Smooth muscle cell (in vitro differentiated cells): ENCODE measurements around the gene HMGXB3. TPM values are rescaled to one million over a fixed set of nuclear protein-coding genes. Genes with fewer than 3 reads are reported as not detected.

Experiments
- DNase-seq: peaks from one replicate; lab custom pipeline; 2025; ENCODE audit not compliant: unreplicated experiment; lab: John Stamatoyannopoulos, UW
- H2AFZ ChIP-seq: fragments of 200-600 bp; sonication (generic); 2 replicates; pipeline ENCODE4 v1.6.0; 2016; ENCODE audit warnings: antibody characterized with exemption, low read depth, mild to moderate bottlenecking
- H3F3A ChIP-seq: fragments of 200-600 bp; sonication (generic); 2 replicates; pipeline ENCODE4 v1.6.0; 2017; ENCODE audit warnings: antibody characterized with exemption, low read depth
- H3K27ac ChIP-seq: fragments of 200-600 bp; sonication (generic); 2 replicates; pipeline ENCODE4 v1.5.1; 2016; ENCODE audit warnings: low read depth, mild to moderate bottlenecking
- H3K27me3 ChIP-seq: fragments of 200-600 bp; sonication (generic); 2 replicates; pipeline ENCODE4 v1.6.1; 2016; ENCODE audit warnings: low read depth, mild to moderate bottlenecking
- H3K36me3 ChIP-seq: fragments of 200-600 bp; sonication (generic); 2 replicates; pipeline ENCODE4 v1.5.1; 2016; ENCODE audit warnings: low read depth
- H3K4me1 ChIP-seq: fragments of 200-600 bp; sonication (generic); 2 replicates; pipeline ENCODE4 v1.5.1; 2016; ENCODE audit warnings: low read depth
- H3K4me2 ChIP-seq: fragments of 200-600 bp; sonication (generic); 2 replicates; pipeline ENCODE4 v1.6.0; 2016; ENCODE audit warnings: mild to moderate bottlenecking
- H3K4me3 ChIP-seq: fragments of 200-600 bp; sonication (generic); 2 replicates; pipeline ENCODE4 v1.5.1; 2016; ENCODE audit warnings: mild to moderate bottlenecking
- H3K79me2 ChIP-seq: fragments of 200-600 bp; sonication (generic); 2 replicates; pipeline ENCODE4 v1.6.0; 2016; ENCODE audit warnings: low read depth, mild to moderate bottlenecking
- H3K9ac ChIP-seq: fragments of 200-600 bp; sonication (generic); 2 replicates; pipeline ENCODE4 v1.6.0; 2016; ENCODE audit warnings: low read depth
- H3K9me3 ChIP-seq: fragments of 200-600 bp; sonication (generic); replicated peaks from 2 replicates; pipeline ENCODE4 v1.5.1; 2016; ENCODE audit warnings: low read depth
- H4K20me1 ChIP-seq: fragments of 200-600 bp; sonication (generic); 2 replicates; pipeline ENCODE4 v1.6.0; 2016; ENCODE audit warnings: low read depth
- WGBS: methylation state at CpG from one replicate; pipeline ENCODE4 v1.1.7; 2016; ENCODE audit warnings: low lambda C conversion rate; 5-methylcytosine and 5-hydroxymethylcytosine counted together
- polyA plus RNA-seq: library from polyadenylated mRNA; unstranded; fragments of >200 nt; fragmentation: Nextera tagmentation; extraction: Ambion mirVana; gene quantifications from 2 replicates; pipeline ENCODE4 v1.2.1, GENCODE V29; 2016
- total RNA-seq: library from RNA; depleted of rRNA; stranded (reverse); fragments of >200 nt; gene quantifications from 2 replicates; pipeline ENCODE4 v1.2.3, GENCODE V29; 2014
- TF ChIP-seq, protein P1 (sequence below): fragments of 200-600 bp; sonication (generic); IDR thresholded peaks from 2 replicates; pipeline ENCODE4 v1.5.1; 2017; ENCODE audit warnings: borderline replicate concordance, mild to moderate bottlenecking, antibody characterized with exemption; ENCODE audit not compliant: insufficient read depth, poor library complexity, severe bottlenecking

Gene HMGXB3
- total and polyA plus RNA-seq, 2 experiments from 2014 or later, result 31.4 to 41.8 TPM

DNA sequence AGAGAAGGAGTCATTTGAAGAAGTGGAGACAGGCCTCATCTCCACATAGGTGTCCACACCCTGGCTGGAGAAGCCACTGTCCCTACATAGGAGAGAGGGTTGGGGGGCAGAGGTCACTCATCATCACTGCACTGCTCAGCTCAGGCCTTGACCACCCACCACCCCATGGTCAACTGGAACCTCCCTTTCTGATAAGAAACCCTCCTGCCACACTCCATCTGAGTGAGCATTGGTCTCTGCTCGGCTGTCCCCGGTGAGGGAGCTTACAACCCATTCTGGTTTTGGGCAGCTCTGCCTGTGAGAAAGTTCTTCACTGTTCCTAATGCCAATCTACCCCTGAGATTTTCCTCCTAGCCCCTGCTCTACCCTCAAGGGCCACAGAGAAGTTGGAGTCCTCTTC is 57.0 kb downstream of the HMGXB3 start:
- H3K79me2 ChIP-seq, result no peaks in the 10 kb centered on the region
- no peaks in the 10 kb centered on the region for H4K20me1 ChIP-seq
- 87% methylated on average over 2 of the region's 2 CpGs for WGBS
- DNase-seq, result no peak
- peaks cover 7% of the 10 kb centered on the region for H3F3A ChIP-seq
- no peaks in the 10 kb centered on the region for H3K27me3 ChIP-seq
- TF ChIP-seq, protein P1, sequence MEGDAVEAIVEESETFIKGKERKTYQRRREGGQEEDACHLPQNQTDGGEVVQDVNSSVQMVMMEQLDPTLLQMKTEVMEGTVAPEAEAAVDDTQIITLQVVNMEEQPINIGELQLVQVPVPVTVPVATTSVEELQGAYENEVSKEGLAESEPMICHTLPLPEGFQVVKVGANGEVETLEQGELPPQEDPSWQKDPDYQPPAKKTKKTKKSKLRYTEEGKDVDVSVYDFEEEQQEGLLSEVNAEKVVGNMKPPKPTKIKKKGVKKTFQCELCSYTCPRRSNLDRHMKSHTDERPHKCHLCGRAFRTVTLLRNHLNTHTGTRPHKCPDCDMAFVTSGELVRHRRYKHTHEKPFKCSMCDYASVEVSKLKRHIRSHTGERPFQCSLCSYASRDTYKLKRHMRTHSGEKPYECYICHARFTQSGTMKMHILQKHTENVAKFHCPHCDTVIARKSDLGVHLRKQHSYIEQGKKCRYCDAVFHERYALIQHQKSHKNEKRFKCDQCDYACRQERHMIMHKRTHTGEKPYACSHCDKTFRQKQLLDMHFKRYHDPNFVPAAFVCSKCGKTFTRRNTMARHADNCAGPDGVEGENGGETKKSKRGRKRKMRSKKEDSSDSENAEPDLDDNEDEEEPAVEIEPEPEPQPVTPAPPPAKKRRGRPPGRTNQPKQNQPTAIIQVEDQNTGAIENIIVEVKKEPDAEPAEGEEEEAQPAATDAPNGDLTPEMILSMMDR, result no peak
- peak overlapping the region; percentile 71 for H3K27ac ChIP-seq
- no peak overlapping the region for H3K4me3 ChIP-seq
- no peaks in the 10 kb centered on the region for H3K9me3 ChIP-seq
- no peak overlapping the region for H2AFZ ChIP-seq
- H3K4me2 ChIP-seq, result peak overlapping the region; percentile 6
- peaks cover 11% of the 10 kb centered on the region for H3K4me1 ChIP-seq
- no peaks in the 10 kb centered on the region for H3K36me3 ChIP-seq
- no peak overlapping the region for H3K9ac ChIP-seq

DNA sequence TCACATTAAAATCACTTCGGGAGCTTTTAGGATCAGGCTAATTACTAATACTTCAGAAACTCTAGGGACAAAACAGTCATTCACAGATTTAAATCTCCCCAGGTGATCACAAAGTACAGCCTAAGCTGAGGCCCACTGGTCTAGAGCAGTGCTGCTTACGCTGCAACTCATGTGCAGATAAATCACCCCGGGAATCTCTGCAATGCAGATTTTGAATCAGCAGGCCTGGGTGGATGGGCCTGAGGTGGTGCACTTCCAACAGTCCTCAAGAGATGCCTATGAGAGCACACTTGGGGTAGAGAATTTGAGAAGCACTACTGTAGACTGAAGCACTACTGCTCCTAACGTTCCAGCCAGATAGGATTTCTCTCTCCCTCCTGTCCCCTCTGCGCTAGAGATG is 57.5 kb downstream of the HMGXB3 start:
- Histone ChIP-seq H3K27ac (peak overlapping the region; percentile 71), H3K4me3 (no peak overlapping the region), H3K79me2 (no peaks in the 10 kb centered on the region), H3K36me3 (no peaks in the 10 kb centered on the region), H3K27me3 (no peaks in the 10 kb centered on the region), H3F3A (peaks cover 7% of the 10 kb centered on the region), H3K9ac (no peak overlapping the region), H4K20me1 (no peaks in the 10 kb centered on the region), H3K9me3 (no peaks in the 10 kb centered on the region), H3K4me1 (peaks cover 11% of the 10 kb centered on the region), H3K4me2 (peak overlapping the region; percentile 6), H2AFZ (no peak overlapping the region)
- no peak for DNase-seq
- TF ChIP-seq, protein P1, result no peak
- WGBS, result 64% methylated on average over 5 of the region's 5 CpGs

DNA sequence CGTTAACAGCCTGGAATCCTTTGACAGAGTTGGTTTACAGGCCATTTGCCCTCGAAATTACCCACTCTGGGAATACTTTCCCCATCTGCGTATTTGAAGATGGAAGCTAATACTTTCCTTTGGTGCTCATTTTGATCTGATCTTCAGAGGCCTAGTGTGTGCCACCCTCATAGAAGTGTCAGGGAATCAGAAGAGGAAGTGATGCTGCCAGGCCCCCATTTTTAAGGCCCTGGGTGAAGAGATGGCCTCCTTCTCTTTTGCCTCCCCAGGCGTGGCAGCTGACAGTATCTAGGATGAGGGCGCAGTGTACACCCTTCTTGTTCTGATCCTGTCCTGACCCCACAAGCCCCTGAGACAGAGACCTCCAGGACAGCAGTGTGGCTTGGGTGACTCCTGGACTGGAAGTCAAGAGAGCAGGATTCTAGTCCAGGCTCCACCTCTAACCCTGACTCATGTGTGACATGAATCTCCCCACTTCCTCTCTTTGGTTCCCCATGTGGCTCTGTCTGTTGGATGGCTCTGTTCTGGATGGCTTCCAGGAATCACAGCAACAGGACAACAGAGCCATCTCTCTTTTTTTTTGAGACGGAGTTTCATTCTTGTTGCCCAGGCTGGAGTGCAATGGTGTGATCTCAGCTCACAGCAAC is 58.1 kb downstream of the HMGXB3 start:
- WGBS, result 84% methylated on average over 6 of the region's 6 CpGs
- H4K20me1 ChIP-seq, result no peaks in the 10 kb centered on the region
- peak overlapping the region; percentile 23 for H3K4me2 ChIP-seq
- no peak overlapping the region for H2AFZ ChIP-seq
- no peak overlapping the region for H3K4me3 ChIP-seq
- peak overlapping the region; percentile 71 for H3K27ac ChIP-seq
- H3F3A ChIP-seq, result peaks cover 4% of the 10 kb centered on the region
- no peaks in the 10 kb centered on the region for H3K9me3 ChIP-seq
- no peaks in the 10 kb centered on the region for H3K27me3 ChIP-seq
- H3K79me2 ChIP-seq, result no peaks in the 10 kb centered on the region
- TF ChIP-seq, protein P1, result no peak
- peaks cover 6% of the 10 kb centered on the region for H3K4me1 ChIP-seq
- no peaks in the 10 kb centered on the region for H3K36me3 ChIP-seq
- no peak overlapping the region for H3K9ac ChIP-seq
- no peak for DNase-seq

DNA sequence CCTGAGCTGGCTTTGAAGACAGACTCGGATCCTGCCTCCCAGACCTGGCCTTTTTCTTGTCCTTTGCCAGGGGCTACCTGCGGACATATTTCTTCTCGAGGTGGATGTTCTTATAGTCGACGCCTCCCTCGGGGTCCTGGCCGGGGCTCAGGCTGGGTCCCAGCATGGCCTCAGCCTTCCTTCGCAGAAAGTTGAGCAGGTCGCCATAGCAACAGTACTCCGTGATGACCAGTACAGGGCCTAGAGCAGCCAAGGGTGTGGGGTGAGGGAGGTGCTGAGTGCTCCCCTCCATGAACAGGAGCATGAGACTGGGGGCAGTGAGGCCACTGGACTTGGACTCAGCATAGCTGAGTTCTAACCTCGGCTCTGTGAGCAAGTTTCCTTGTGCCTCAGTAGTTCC is 59.1 kb downstream of the HMGXB3 start:
- Histone ChIP-seq H3K9ac (no peak overlapping the region), H3K9me3 (no peaks in the 10 kb centered on the region), H3K36me3 (no peaks in the 10 kb centered on the region), H3K4me3 (no peak overlapping the region), H3K79me2 (no peaks in the 10 kb centered on the region), H3F3A (no peaks in the 10 kb centered on the region), H2AFZ (no peak overlapping the region), H3K4me1 (peaks cover 11% of the 10 kb centered on the region), H3K27me3 (no peaks in the 10 kb centered on the region), H3K27ac (no peak overlapping the region), H3K4me2 (no peak overlapping the region), H4K20me1 (no peaks in the 10 kb centered on the region)
- DNase-seq, result no peak
- WGBS, result 95% methylated on average over 11 of the region's 11 CpGs
- TF ChIP-seq, protein P1, result no peak
